ENCODE measurements around the gene PGBD5. TPM values are rescaled to one million over a fixed set of nuclear protein-coding genes. Genes with fewer than 3 reads are reported as not detected.

The PGBD5 gene
- polyA plus RNA-seq, 1 of the 3 experiments (the other 2 are of a cell fraction): 0.15 TPM

DNA sequence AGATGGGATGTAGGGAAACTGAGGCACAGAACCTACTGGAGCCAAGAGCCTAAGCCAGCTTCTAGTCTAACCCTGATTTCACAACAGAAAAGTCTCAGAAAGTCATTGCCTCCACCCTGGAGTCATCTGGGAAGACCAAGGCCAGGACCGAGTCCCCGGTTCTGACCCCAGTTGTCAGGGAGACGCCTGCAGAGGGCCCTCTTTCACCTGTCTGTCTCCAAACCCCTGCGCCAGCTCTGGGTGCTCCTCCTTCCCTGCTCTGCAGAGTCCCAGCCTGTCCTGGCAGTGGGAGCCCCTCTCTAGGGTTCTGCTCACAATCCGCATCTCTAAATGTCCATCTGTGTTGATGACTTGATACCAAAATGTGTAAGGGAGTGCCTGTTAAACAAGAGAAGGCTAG is 149.7 kb downstream of the PGBD5 start:
- Histone ChIP-seq H3K4me1 (ENCODE audit: control insufficient read depth in 1 of 2, insufficient read depth in 2 of 2, low read depth in 1 of 2, low read length in 1 of 2) (peaks cover 0 to 27% of the 10 kb centered on the region in 2 experiments; a peak in 2 of 4 replicates), H3K4me3 (ENCODE audit: low read depth in 2 of 2, low read length in 1 of 2) (no peak overlapping the region), H3K36me3 (replicated peaks in 1 of 2; ENCODE audit: control insufficient read depth in 1 of 2, insufficient read depth in 2 of 2, low read length in 1 of 2) (peaks cover 28 to 67% of the 10 kb centered on the region in 2 experiments), H3K27ac (ENCODE audit: low read depth in 2 of 2, low read length in 1 of 2) (no peak overlapping the region), H3K27me3 (ENCODE audit: insufficient read depth) (no peaks in the 10 kb centered on the region), H2AFZ (ENCODE audit: low read depth) (no peak overlapping the region), H3K9me2 (no peaks in the 10 kb centered on the region), H3K9me3 (no peaks in the 10 kb centered on the region), H3K9ac (no peak overlapping the region), H3K4me2 (no peak overlapping the region), H4K20me1 (ENCODE audit: insufficient read depth) (no peaks in the 10 kb centered on the region), H3K79me2 (ENCODE audit: insufficient read depth) (no peaks in the 10 kb centered on the region), H3F3A (replicated peaks; ENCODE audit: insufficient read depth) (peaks cover 20% of the 10 kb centered on the region)
- TF ChIP-seq MAX (IDR thresholded peaks at IDR 0.05; ENCODE audit: low read depth) (no peak), GATA2 (CRISPR knock-in tag; IDR thresholded peaks at IDR 0.05) (no peak), FOXJ3 (CRISPR knock-in tag; IDR thresholded peaks at IDR 0.05) (no peak), FOXM1 (IDR thresholded peaks at IDR 0.05; ENCODE audit: low read depth) (no peak), SMC3 (IDR thresholded peaks at IDR 0.05; ENCODE audit: low read depth, low read length) (no peak), JUND (IDR thresholded peaks at IDR 0.05) (no peak), RCOR1 (IDR thresholded peaks at IDR 0.05; ENCODE audit: low read length) (no peak)
- 92% methylated on average over 5 of the region's 5 CpGs for WGBS (ENCODE audit: low lambda C conversion rate)
- no peak for DNase-seq
- POLR2A ChIA-PET: no interaction called here
- CTCF ChIA-PET: interaction anchor here (1.3 kb wide), 1 partner anchor 27 kb away, joined by 3 read pairs; no protein-coding TSS in a partner anchor

DNA sequence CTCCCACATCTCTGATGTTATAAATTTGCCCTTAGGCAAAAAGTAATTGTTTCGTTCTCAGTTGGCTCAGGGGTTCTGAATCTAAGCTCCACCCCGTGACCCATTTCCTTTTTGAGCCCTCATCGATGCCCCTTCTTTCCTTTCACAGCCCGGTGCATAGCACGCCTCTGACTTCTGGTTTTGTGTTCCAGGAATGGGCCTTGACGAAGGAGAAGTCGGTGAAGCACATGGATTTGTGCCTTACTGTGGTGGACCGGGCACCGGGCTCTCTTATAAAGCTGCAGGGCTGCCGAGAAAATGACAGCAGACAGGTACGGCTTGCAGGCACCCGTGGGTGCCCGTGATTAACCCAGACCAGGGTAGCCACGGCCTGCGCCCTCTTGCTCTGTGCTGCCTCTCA is 151.9 kb downstream of the PGBD5 start:
- Histone ChIP-seq H3K9ac (no peak overlapping the region), H3K27me3 (ENCODE audit: insufficient read depth) (no peaks in the 10 kb centered on the region), H3K9me2 (no peaks in the 10 kb centered on the region), H3K27ac (ENCODE audit: low read depth in 2 of 2, low read length in 1 of 2) (no peak overlapping the region), H3K79me2 (ENCODE audit: insufficient read depth) (no peaks in the 10 kb centered on the region), H3K9me3 (no peaks in the 10 kb centered on the region), H3K4me3 (ENCODE audit: low read depth in 2 of 2, low read length in 1 of 2) (no peak overlapping the region), H3K4me2 (no peak overlapping the region), H4K20me1 (ENCODE audit: insufficient read depth) (no peaks in the 10 kb centered on the region), H2AFZ (ENCODE audit: low read depth) (no peak overlapping the region), H3F3A (replicated peaks; ENCODE audit: insufficient read depth) (peaks cover 20% of the 10 kb centered on the region), H3K4me1 (ENCODE audit: control insufficient read depth in 1 of 2, insufficient read depth in 2 of 2, low read depth in 1 of 2, low read length in 1 of 2) (peaks cover 9 to 32% of the 10 kb centered on the region in 2 experiments; a peak in 3 of 4 replicates), H3K36me3 (replicated peaks in 1 of 2; ENCODE audit: control insufficient read depth in 1 of 2, insufficient read depth in 2 of 2, low read length in 1 of 2) (peaks cover 28 to 50% of the 10 kb centered on the region in 2 experiments)
- no peak for TF ChIP-seq RCOR1 (IDR thresholded peaks at IDR 0.05; ENCODE audit: low read length)
- TF ChIP-seq, protein P1, sequence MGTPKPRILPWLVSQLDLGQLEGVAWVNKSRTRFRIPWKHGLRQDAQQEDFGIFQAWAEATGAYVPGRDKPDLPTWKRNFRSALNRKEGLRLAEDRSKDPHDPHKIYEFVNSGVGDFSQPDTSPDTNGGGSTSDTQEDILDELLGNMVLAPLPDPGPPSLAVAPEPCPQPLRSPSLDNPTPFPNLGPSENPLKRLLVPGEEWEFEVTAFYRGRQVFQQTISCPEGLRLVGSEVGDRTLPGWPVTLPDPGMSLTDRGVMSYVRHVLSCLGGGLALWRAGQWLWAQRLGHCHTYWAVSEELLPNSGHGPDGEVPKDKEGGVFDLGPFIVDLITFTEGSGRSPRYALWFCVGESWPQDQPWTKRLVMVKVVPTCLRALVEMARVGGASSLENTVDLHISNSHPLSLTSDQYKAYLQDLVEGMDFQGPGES (IDR thresholded peaks at IDR 0.05; ENCODE audit: low read depth, low read length): no peak
- TF ChIP-seq MAX (IDR thresholded peaks at IDR 0.05; ENCODE audit: low read depth): no peak
- TF ChIP-seq SMC3 (IDR thresholded peaks at IDR 0.05; ENCODE audit: low read depth, low read length): no peak
- TF ChIP-seq YY1 (IDR thresholded peaks at IDR 0.05; ENCODE audit: low read depth): no peak
- no peak for TF ChIP-seq RXRA (IDR thresholded peaks at IDR 0.05; ENCODE audit: borderline replicate concordance, low read depth)
- no peak for TF ChIP-seq NFIC (IDR thresholded peaks at IDR 0.05; ENCODE audit: borderline replicate concordance)
- TF ChIP-seq POLR2AphosphoS5 (IDR thresholded peaks at IDR 0.05; ENCODE audit: low read depth, low read length): no peak
- TF ChIP-seq REST (IDR thresholded peaks at IDR 0.05; ENCODE audit: low read depth, low read length): no peak
- DNase-seq: no peak
- ChIA-PET POLR2A (no interaction called here), CTCF (interaction anchor here (1.3 kb wide), 1 partner anchor 28 kb away, joined by 3 read pairs; no protein-coding TSS in a partner anchor)
- 96% methylated on average over 15 of the region's 15 CpGs for WGBS (ENCODE audit: low lambda C conversion rate)

Measured in SK-N-SH (cell line).